Activated naive CD4-positive, alpha-beta T cell treated with anti-CD3 and anti-CD28 coated beads, Interleukin-2, amount 50 U/mL, for 24 hours (primary cell): ENCODE data around the gene COG4.
A peak's percentile ranks its signal among the peaks of the same experiment; 100 is the strongest.

Experiments used
- H3K27ac Mint-ChIP-seq: one replicate; pipeline ENCODE4 v1.8.0; 2021; ENCODE audit warnings: mild to moderate bottlenecking, mixed read lengths
- H3K27me3 Mint-ChIP-seq: one replicate; pipeline ENCODE4 v1.8.0; 2021; ENCODE audit warnings: mixed read lengths
- H3K36me3 Mint-ChIP-seq: one replicate; pipeline ENCODE4 v1.8.0; 2021; ENCODE audit warnings: mixed read lengths
- H3K4me1 Mint-ChIP-seq: one replicate; pipeline ENCODE4 v1.8.0; 2021; ENCODE audit warnings: mixed read lengths
- H3K4me3 Mint-ChIP-seq: one replicate; pipeline ENCODE4 v1.8.0; 2021; ENCODE audit warnings: mild to moderate bottlenecking, mixed read lengths
- H3K9me3 Mint-ChIP-seq: one replicate; pipeline ENCODE4 v1.8.0; 2021; ENCODE audit warnings: mixed read lengths

The COG4 gene

GRCh38 chr16:70438585-70438968 lies 84.8 kb downstream of the COG4 start:
- Mint-ChIP-seq H3K27ac (peak overlapping the region; percentile 84), H3K36me3 (peaks cover 3% of the 10 kb centered on the region), H3K4me1 (peaks cover 44% of the 10 kb centered on the region), H3K27me3 (no peaks in the 10 kb centered on the region), H3K9me3 (no peaks in the 10 kb centered on the region), H3K4me3 (peak overlapping the region; percentile 89)

GRCh38 chr16:70437582-70438557 lies 85.5 kb downstream of the COG4 start:
- Mint-ChIP-seq H3K9me3 (no peaks in the 10 kb centered on the region), H3K4me1 (peaks cover 51% of the 10 kb centered on the region), H3K36me3 (peaks cover 3% of the 10 kb centered on the region), H3K4me3 (peak overlapping the region; percentile 89), H3K27me3 (no peaks in the 10 kb centered on the region), H3K27ac (peak overlapping the region; percentile 84)

- peaks cover 59% of the 10 kb centered on the region for H3K4me1 Mint-ChIP-seq
- peak overlapping the region; percentile 84 for H3K27ac Mint-ChIP-seq
- peaks cover 3% of the 10 kb centered on the region for H3K36me3 Mint-ChIP-seq
- no peaks in the 10 kb centered on the region for H3K27me3 Mint-ChIP-seq
- peak overlapping the region; percentile 89 for H3K4me3 Mint-ChIP-seq
- H3K9me3 Mint-ChIP-seq = no peaks in the 10 kb centered on the region
Observed at GRCh38 chr16:70437017-70437581, 86.3 kb downstream of the COG4 start.

GRCh38 chr16:70434484-70435260 lies 88.7 kb downstream of the COG4 start:
- Mint-ChIP-seq H3K27ac (no peak overlapping the region), H3K36me3 (peaks cover 3% of the 10 kb centered on the region), H3K9me3 (no peaks in the 10 kb centered on the region), H3K4me1 (peaks cover 76% of the 10 kb centered on the region), H3K27me3 (no peaks in the 10 kb centered on the region), H3K4me3 (no peak overlapping the region)

- no peaks in the 10 kb centered on the region for H3K27me3 Mint-ChIP-seq
- peaks cover 3% of the 10 kb centered on the region for H3K36me3 Mint-ChIP-seq
- H3K9me3 Mint-ChIP-seq = no peaks in the 10 kb centered on the region
- peak overlapping the region; percentile 51 for H3K27ac Mint-ChIP-seq
- no peak overlapping the region for H3K4me3 Mint-ChIP-seq
- peaks cover 77% of the 10 kb centered on the region for H3K4me1 Mint-ChIP-seq
Observed at GRCh38 chr16:70433458-70434103, 89.8 kb downstream of the COG4 start.

GRCh38 chr16:70432723-70433457 lies 90.5 kb downstream of the COG4 start:
- Mint-ChIP-seq H3K4me1 (peaks cover 77% of the 10 kb centered on the region), H3K4me3 (no peak overlapping the region), H3K27me3 (no peaks in the 10 kb centered on the region), H3K27ac (no peak overlapping the region), H3K9me3 (no peaks in the 10 kb centered on the region), H3K36me3 (peaks cover 3% of the 10 kb centered on the region)

- H3K27me3 Mint-ChIP-seq = no peaks in the 10 kb centered on the region
- peaks cover 76% of the 10 kb centered on the region for H3K4me1 Mint-ChIP-seq
- H3K9me3 Mint-ChIP-seq = no peaks in the 10 kb centered on the region
- no peak overlapping the region for H3K4me3 Mint-ChIP-seq
- no peak overlapping the region for H3K27ac Mint-ChIP-seq
- H3K36me3 Mint-ChIP-seq = peaks cover 3% of the 10 kb centered on the region
Observed at GRCh38 chr16:70432356-70432722, 91.0 kb downstream of the COG4 start.

GRCh38 chr16:70430667-70431536 lies 92.5 kb downstream of the COG4 start:
- Mint-ChIP-seq H3K27me3 (no peaks in the 10 kb centered on the region), H3K36me3 (peaks cover 3% of the 10 kb centered on the region), H3K27ac (peak overlapping the region; percentile 89), H3K4me1 (peaks cover 67% of the 10 kb centered on the region), H3K4me3 (peak overlapping the region; percentile 63), H3K9me3 (no peaks in the 10 kb centered on the region)
